Adrenal gland (tissue), 5 donors: ENCODE data around the gene FNDC1.

ENCODE experiments used
- POLR2A ChIP-seq, 2 donors: fragments of 450-650 bp; IDR thresholded peaks; one replicate each; pipeline ENCODE4 v1.6.1; 2017; ENCODE audit warnings: antibody characterized with exemption in 2 of 2, mild to moderate bottlenecking in 2 of 2, moderate library complexity in 1 of 2
- TF ChIP-seq, protein P1 (sequence below), 6 experiments: fragments of 450-650 bp in 4 of 6; fragments of 200-600 bp in 2 of 6; sonication (generic) in 1 of 6; IDR thresholded peaks; 1 replicate in 5 of 6; 2 replicates in 1 of 6; pipeline versions ENCODE4 v1.5.1 to v1.8.0; 2016 to 2021; ENCODE audit warnings: antibody characterized with exemption in 6 of 6, mild to moderate bottlenecking in 2 of 6, moderate library complexity in 1 of 6
- donor health status: DM: no; HTN: no; CAD: no.

- TF ChIP-seq, protein P1, sequence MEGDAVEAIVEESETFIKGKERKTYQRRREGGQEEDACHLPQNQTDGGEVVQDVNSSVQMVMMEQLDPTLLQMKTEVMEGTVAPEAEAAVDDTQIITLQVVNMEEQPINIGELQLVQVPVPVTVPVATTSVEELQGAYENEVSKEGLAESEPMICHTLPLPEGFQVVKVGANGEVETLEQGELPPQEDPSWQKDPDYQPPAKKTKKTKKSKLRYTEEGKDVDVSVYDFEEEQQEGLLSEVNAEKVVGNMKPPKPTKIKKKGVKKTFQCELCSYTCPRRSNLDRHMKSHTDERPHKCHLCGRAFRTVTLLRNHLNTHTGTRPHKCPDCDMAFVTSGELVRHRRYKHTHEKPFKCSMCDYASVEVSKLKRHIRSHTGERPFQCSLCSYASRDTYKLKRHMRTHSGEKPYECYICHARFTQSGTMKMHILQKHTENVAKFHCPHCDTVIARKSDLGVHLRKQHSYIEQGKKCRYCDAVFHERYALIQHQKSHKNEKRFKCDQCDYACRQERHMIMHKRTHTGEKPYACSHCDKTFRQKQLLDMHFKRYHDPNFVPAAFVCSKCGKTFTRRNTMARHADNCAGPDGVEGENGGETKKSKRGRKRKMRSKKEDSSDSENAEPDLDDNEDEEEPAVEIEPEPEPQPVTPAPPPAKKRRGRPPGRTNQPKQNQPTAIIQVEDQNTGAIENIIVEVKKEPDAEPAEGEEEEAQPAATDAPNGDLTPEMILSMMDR (IDR thresholded peaks at IDR 0.05): no peak
- TF ChIP-seq POLR2A (IDR thresholded peaks at IDR 0.05): no peak
Observed at GRCh38 chr6:159304641-159305040, 135.4 kb downstream of the FNDC1 start.
